Urothelium cell line (cell line): Measurements from ENCODE around the gene TENT5C.

Experiments
- DNase-seq: peaks from one replicate; pipeline ENCODE4 v3.0.0; 2011; ENCODE audit warnings: low spot score, mixed read lengths
- FAIRE-seq: peaks from 2 replicates; lab custom pipeline; 2011; peaks lifted over from hg19 to GRCh38; lab: Jason Lieb, UNC

TENT5C gene

GRCh38 chr1:117572546-117572945 lies 33.3 kb upstream of the TENT5C start:
- DNase-seq, result no peak

GRCh38 chr1:117573386-117574023 lies 32.3 kb upstream of the TENT5C start:
- DNase-seq (no peak), FAIRE-seq (no peak)

More at GRCh38 chr1:117572546-117572945, 33.3 kb upstream of the TENT5C start:
- FAIRE-seq, result peak; percentile 32

- no peak for FAIRE-seq
- no peak for DNase-seq
Measured at GRCh38 chr1:117574161-117574835, 31.6 kb upstream of the TENT5C start.

- DNase-seq (no peak), FAIRE-seq (no peak)
Measured at GRCh38 chr1:117575586-117576225, 30.1 kb upstream of the TENT5C start.

- no peak for FAIRE-seq
- no peak for DNase-seq
Measured at GRCh38 chr1:117576236-117576635, 29.6 kb upstream of the TENT5C start.

- no peak for FAIRE-seq
- no peak for DNase-seq
Measured at GRCh38 chr1:117577191-117577885, 28.5 kb upstream of the TENT5C start.

GRCh38 chr1:117578466-117578865 lies 27.4 kb upstream of the TENT5C start:
- FAIRE-seq (peak; percentile 40), DNase-seq (no peak)

- no peak for FAIRE-seq
Measured at GRCh38 chr1:117579221-117579906, 26.5 kb upstream of the TENT5C start.

GRCh38 chr1:117580436-117580835 lies 25.4 kb upstream of the TENT5C start:
- DNase-seq (no peak), FAIRE-seq (no peak)

More at GRCh38 chr1:117579221-117579906, 26.5 kb upstream of the TENT5C start:
- no peak for DNase-seq

- no peak for DNase-seq
- no peak for FAIRE-seq
Measured at GRCh38 chr1:117580882-117581281, 25.0 kb upstream of the TENT5C start.

GRCh38 chr1:117581391-117581943 lies 24.4 kb upstream of the TENT5C start:
- FAIRE-seq, result no peak

GRCh38 chr1:117582451-117582850 lies 23.4 kb upstream of the TENT5C start:
- DNase-seq (no peak), FAIRE-seq (no peak)

More at GRCh38 chr1:117581391-117581943, 24.4 kb upstream of the TENT5C start:
- no peak for DNase-seq

GRCh38 chr1:117583247-117583646 lies 22.6 kb upstream of the TENT5C start:
- no peak for FAIRE-seq

GRCh38 chr1:117584181-117584580 lies 21.7 kb upstream of the TENT5C start:
- DNase-seq, result no peak
- FAIRE-seq, result peak; percentile 96

More at GRCh38 chr1:117583247-117583646, 22.6 kb upstream of the TENT5C start:
- no peak for DNase-seq

GRCh38 chr1:117585086-117585485 lies 20.8 kb upstream of the TENT5C start:
- no peak for FAIRE-seq
- no peak for DNase-seq

- DNase-seq (no peak), FAIRE-seq (peak; percentile 32)
Measured at GRCh38 chr1:117586337-117586736, 19.5 kb upstream of the TENT5C start.

GRCh38 chr1:117586747-117587498 lies 18.9 kb upstream of the TENT5C start:
- FAIRE-seq, result no peak
- DNase-seq, result no peak

GRCh38 chr1:117587499-117588356 lies 18.1 kb upstream of the TENT5C start:
- FAIRE-seq (no peak), DNase-seq (no peak)

GRCh38 chr1:117589544-117589943 lies 16.3 kb upstream of the TENT5C start:
- DNase-seq, result no peak
- no peak for FAIRE-seq
